ENCODE measurements around the gene TSPAN12.

- TF ChIP-seq NFYB (CRISPR knock-in tag; conservative IDR thresholded peaks at IDR 0.05; ENCODE audit: low read depth), result no peak
- TF ChIP-seq SMAD3 (CRISPR knock-in tag; IDR thresholded peaks at IDR 0.05; ENCODE audit: borderline replicate concordance), result no peak
- no peak for TF ChIP-seq CTCF (IDR thresholded peaks at IDR 0.05)
- no peak for TF ChIP-seq ESRRA (CRISPR knock-in tag; IDR thresholded peaks at IDR 0.05; ENCODE audit: borderline replicate concordance)
- no peak for TF ChIP-seq JUN (CRISPR knock-in tag; IDR thresholded peaks at IDR 0.05)
- no peak for TF ChIP-seq MLX (CRISPR knock-in tag; IDR thresholded peaks at IDR 0.05)
- TF ChIP-seq FOXP4 (CRISPR knock-in tag; IDR thresholded peaks at IDR 0.05), result no peak
- TF ChIP-seq TEAD1 (CRISPR knock-in tag; IDR thresholded peaks at IDR 0.05), result no peak
- no peak for TF ChIP-seq STAT6 (CRISPR knock-in tag; conservative IDR thresholded peaks at IDR 0.05; ENCODE audit: low read depth)
- no peak for TF ChIP-seq NR2C2 (CRISPR knock-in tag; IDR thresholded peaks at IDR 0.05)
- no peak for TF ChIP-seq HMGA2 (CRISPR knock-in tag; IDR thresholded peaks at IDR 0.05)
- no peak for TF ChIP-seq ZNF423 (CRISPR knock-in tag; IDR thresholded peaks at IDR 0.05)
- TF ChIP-seq GABPB1 (CRISPR knock-in tag; IDR thresholded peaks at IDR 0.05), result no peak
These were observed 50.6 kb downstream of the TSPAN12 start for GRCh38 chr7:120807390-120807789.
